Thymus (tissue), 11 donors: ENCODE measurements around the gene CTCF. TPM values are rescaled to one million over a fixed set of nuclear protein-coding genes. Genes with fewer than 3 reads are reported as not detected.

Experiments used
- DNase-seq, 9 donors: peaks; one replicate each; pipeline ENCODE4 v3.0.0-alpha.2; 2013; ENCODE audit warnings: low spot score in 9 of 9, low read depth in 6 of 9, missing footprints in 1 of 9
- H3K27ac ChIP-seq, 2 donors: one replicate each; pipeline ENCODE4 v1.5.1; 2013; ENCODE audit warnings: control low read depth in 1 of 2, low read depth in 1 of 2, low read length in 1 of 2, mild to moderate bottlenecking in 1 of 2, moderate library complexity in 1 of 2
- H3K27me3 ChIP-seq, 2 donors: one replicate each; pipeline ENCODE4 v1.5.1; 2013; ENCODE audit warnings: low read length in 1 of 2; ENCODE audit not compliant: control insufficient read depth in 2 of 2, insufficient read depth in 1 of 2
- H3K36me3 ChIP-seq, 2 donors: one replicate each; pipeline ENCODE4 v1.5.1; 2013; ENCODE audit warnings: low read length in 1 of 2, mild to moderate bottlenecking in 1 of 2, moderate library complexity in 1 of 2; ENCODE audit not compliant: control insufficient read depth in 2 of 2, insufficient read depth in 2 of 2
- H3K4me1 ChIP-seq, 2 donors: one replicate each; pipeline ENCODE4 v1.5.1; 2013; ENCODE audit warnings: low read length in 2 of 2; ENCODE audit not compliant: control insufficient read depth in 2 of 2, insufficient read depth in 2 of 2
- H3K4me3 ChIP-seq, 2 donors: one replicate each; pipeline ENCODE4 v1.5.1; 2013; ENCODE audit warnings: low read length in 2 of 2, control low read depth in 1 of 2, mild to moderate bottlenecking in 1 of 2
- H3K9me3 ChIP-seq, 2 donors: one replicate each; pipeline ENCODE4 v1.5.1; 2013; ENCODE audit warnings: low read length in 1 of 2, mild to moderate bottlenecking in 1 of 2; ENCODE audit not compliant: control insufficient read depth in 2 of 2, insufficient read depth in 1 of 2
- WGBS: extraction: QIAGEN DNeasy Blood & Tissue Kit; methylation state at CpG from one replicate; pipeline ENCODE4 v1.1.7; 2013; 5-methylcytosine and 5-hydroxymethylcytosine counted together
- polyA plus RNA-seq: library from polyadenylated mRNA; stranded (reverse); fragments of 200-250 nt; gene quantifications from one replicate; pipeline ENCODE4 v1.2.3, GENCODE V29; 2013
- total RNA-seq: library from RNA; stranded (reverse); fragments of 120-200 nt; gene quantifications from one replicate; pipeline ENCODE4 v1.2.4, GENCODE V29; 2013
- donor health status: healthy.

The CTCF gene
- total and polyA plus RNA-seq, 2 donors: 44.5 to 61.0 TPM

DNA sequence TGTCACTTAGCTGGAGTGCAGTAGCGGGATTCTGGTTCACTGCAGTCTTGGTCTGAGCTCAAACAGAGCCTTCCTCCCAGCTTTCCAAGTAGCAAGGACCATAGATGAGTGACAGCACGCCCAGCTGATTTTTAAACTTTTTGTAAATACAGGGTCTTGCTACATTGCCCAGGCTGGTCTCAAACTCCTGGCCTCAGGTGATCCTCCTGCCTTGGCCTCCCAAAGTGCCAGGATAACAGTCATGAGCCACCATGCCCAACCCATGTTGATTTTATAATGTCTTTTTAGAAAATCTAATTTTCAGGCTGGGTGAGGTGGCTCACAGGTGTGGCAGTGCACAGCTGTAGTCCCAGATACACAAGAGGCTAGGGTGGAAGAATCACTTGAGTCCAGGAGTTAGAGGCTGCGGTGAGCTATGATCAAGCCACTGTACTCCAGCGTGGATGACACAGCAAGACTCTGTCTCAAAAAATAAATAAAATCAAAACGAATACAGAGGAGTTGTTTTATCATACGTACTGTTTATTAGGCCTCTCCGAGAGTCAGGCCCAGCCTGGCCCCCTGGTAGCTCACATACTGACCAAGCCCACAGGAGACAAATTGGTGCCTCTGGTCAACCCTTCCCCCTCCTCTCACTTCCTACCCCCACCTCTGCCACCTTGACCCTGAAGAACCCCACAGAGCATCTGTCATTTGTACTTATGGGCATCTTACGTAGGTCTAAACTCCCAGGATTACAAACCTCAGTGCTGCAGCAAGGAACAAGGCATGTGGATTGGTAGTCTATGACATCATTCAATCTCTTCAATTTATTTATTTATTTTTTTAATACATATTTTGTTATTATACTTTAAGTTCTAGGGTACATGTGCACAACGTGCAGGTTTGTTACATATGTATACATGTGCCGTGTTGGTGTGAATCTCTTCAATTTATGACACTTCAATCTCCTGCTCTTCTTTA is 117.9 kb downstream of the CTCF start:
- Histone ChIP-seq H3K27me3 (no peaks in the 10 kb centered on the region), H3K9me3 (no peaks in the 10 kb centered on the region), H3K4me3 (no peak overlapping the region), H3K4me1 (no peaks in the 10 kb centered on the region), H3K27ac (no peak overlapping the region), H3K36me3 (peaks cover 26 to 28% of the 10 kb centered on the region in 2 donors)
- DNase-seq: no peak
- WGBS: over 99% methylated on average over 10 of the region's 10 CpGs

- Histone ChIP-seq H3K4me3 (no peak overlapping the region), H3K27ac (no peak overlapping the region), H3K4me1 (no peaks in the 10 kb centered on the region), H3K9me3 (no peaks in the 10 kb centered on the region), H3K27me3 (no peaks in the 10 kb centered on the region), H3K36me3 (peaks cover 21 to 27% of the 10 kb centered on the region in 2 donors)
- DNase-seq: no peak
- 98% methylated on average over 4 of the region's 4 CpGs for WGBS
Measured at GRCh38 chr16:67683767-67684166, 121.4 kb downstream of the CTCF start.

DNA sequence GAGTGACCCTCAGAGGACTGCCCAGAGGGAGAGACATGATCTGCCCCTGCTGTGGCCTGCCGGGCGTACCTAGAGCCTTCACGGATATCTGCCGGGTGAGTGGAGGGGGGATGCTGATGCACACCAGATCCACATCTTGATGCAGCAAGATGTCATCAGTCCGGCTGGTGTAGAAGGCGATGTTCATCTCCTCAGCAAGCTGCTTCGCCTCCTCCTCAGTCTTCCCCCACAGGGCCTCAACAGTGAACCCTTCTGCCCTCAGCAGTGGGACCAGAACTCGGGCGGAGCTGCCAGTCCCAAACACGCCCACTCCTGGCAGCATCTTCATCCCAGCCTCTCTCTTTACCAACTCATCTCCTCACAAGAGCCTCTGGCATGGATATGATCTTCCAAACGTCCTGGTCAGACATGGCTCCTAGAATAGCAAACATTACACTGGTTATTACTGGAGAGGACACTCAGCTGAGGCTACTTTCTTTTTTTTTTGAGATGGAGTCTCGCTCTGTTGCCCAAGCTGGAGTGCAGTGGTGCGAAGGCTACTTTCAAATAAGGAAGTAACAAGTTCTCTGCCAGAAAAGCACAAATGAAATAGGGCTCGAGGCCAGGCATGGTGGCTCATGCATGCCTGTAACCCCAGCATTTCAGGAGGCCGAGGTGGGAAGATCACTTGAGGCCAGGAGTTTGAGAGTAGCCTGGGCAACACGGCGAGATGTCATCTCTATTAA is 123.2 kb downstream of the CTCF start:
- 97% methylated on average over 17 of the region's 17 CpGs for WGBS

More for the DNA sequence above, 123.2 kb downstream of the CTCF start:
- Histone ChIP-seq H3K27me3 (no peaks in the 10 kb centered on the region), H3K27ac (no peak overlapping the region), H3K4me3 (no peak overlapping the region), H3K4me1 (no peaks in the 10 kb centered on the region), H3K36me3 (peaks cover 21 to 27% of the 10 kb centered on the region in 2 donors), H3K9me3 (no peaks in the 10 kb centered on the region)
- no peak for DNase-seq

Other genes starting within 250 kb of the CTCF start
- gene KCTD19, start 235.8 kb upstream of the CTCF start, total RNA-seq: 0.19 TPM
- 0.34 TPM for gene KCTD19, start 235.8 kb upstream of the CTCF start, polyA plus RNA-seq
- 0.19 TPM for gene LRRC36, start 235.7 kb upstream of the CTCF start, total RNA-seq
- 0.78 TPM for gene LRRC36, start 235.7 kb upstream of the CTCF start, polyA plus RNA-seq
- 1.6 TPM for gene TPPP3, start 169.0 kb upstream of the CTCF start, total RNA-seq
- 9.0 TPM for gene TPPP3, start 169.0 kb upstream of the CTCF start, polyA plus RNA-seq
- 0.52 TPM for gene ZDHHC1, start 146.0 kb upstream of the CTCF start, total RNA-seq
- 2.5 TPM for gene ZDHHC1, start 146.0 kb upstream of the CTCF start, polyA plus RNA-seq
- gene HSD11B2, start 131.4 kb upstream of the CTCF start, total RNA-seq: 0.09 TPM
- 7.8 TPM for gene HSD11B2, start 131.4 kb upstream of the CTCF start, polyA plus RNA-seq
- 51.8 TPM for gene ATP6V0D1, start 81.4 kb upstream of the CTCF start, total RNA-seq
- 44.8 TPM for gene ATP6V0D1, start 81.4 kb upstream of the CTCF start, polyA plus RNA-seq
- gene AGRP, start 79.0 kb upstream of the CTCF start, total RNA-seq: 0.09 TPM
- gene AGRP, start 79.0 kb upstream of the CTCF start, polyA plus RNA-seq: 0.87 TPM
- 5.7 TPM for gene RIPOR1, start 33.7 kb upstream of the CTCF start, total RNA-seq
- gene RIPOR1, start 33.7 kb upstream of the CTCF start, polyA plus RNA-seq: 25.4 TPM
- gene CARMIL2, start 82.6 kb downstream of the CTCF start, total RNA-seq: 19.7 TPM
- 85.6 TPM for gene CARMIL2, start 82.6 kb downstream of the CTCF start, polyA plus RNA-seq
- gene ACD, start 97.7 kb downstream of the CTCF start, total RNA-seq: 15.3 TPM
- 23.4 TPM for gene ACD, start 97.7 kb downstream of the CTCF start, polyA plus RNA-seq
- 4.6 TPM for gene PARD6A, start 98.4 kb downstream of the CTCF start, total RNA-seq
- 5.9 TPM for gene PARD6A, start 98.4 kb downstream of the CTCF start, polyA plus RNA-seq
- 12.0 TPM for gene ENKD1, start 104.2 kb downstream of the CTCF start, total RNA-seq
- gene ENKD1, start 104.2 kb downstream of the CTCF start, polyA plus RNA-seq: 31.3 TPM
- gene C16orf86, start 104.3 kb downstream of the CTCF start, total RNA-seq: 5.3 TPM
- gene C16orf86, start 104.3 kb downstream of the CTCF start, polyA plus RNA-seq: 9.4 TPM
- 10.2 TPM for gene GFOD2, start 156.8 kb downstream of the CTCF start, total RNA-seq
- 11.3 TPM for gene GFOD2, start 156.8 kb downstream of the CTCF start, polyA plus RNA-seq
- gene RANBP10, start 244.0 kb downstream of the CTCF start, total RNA-seq: 3.7 TPM
- gene RANBP10, start 244.0 kb downstream of the CTCF start, polyA plus RNA-seq: 10.7 TPM
- 0.76 TPM for gene TSNAXIP1, start 244.4 kb downstream of the CTCF start, total RNA-seq
- gene TSNAXIP1, start 244.4 kb downstream of the CTCF start, polyA plus RNA-seq: 2.0 TPM